Muscle layer of duodenum (tissue), 2 donors: ENCODE results near the gene LCE1D.

Source experiments
- H3K27ac ChIP-seq: one replicate; pipeline ENCODE4 v1.7.0; 2013; ENCODE audit warnings: mild to moderate bottlenecking, low read length
- H3K27me3 ChIP-seq: one replicate; pipeline ENCODE4 v1.7.0; 2013; ENCODE audit warnings: low read depth, mild to moderate bottlenecking, control low read depth, low read length
- H3K36me3 ChIP-seq, 2 donors: one replicate each; pipeline ENCODE4 v1.7.0; 2013; ENCODE audit warnings: low read length in 2 of 2, control low read depth in 1 of 2, mild to moderate bottlenecking in 1 of 2; ENCODE audit not compliant: insufficient read depth in 2 of 2, control insufficient read depth in 1 of 2
- H3K4me1 ChIP-seq, 2 donors: one replicate each; pipeline ENCODE4 v1.7.0; 2013; ENCODE audit warnings: low read length in 2 of 2, mild to moderate bottlenecking in 2 of 2, control low read depth in 1 of 2, moderate library complexity in 1 of 2; ENCODE audit not compliant: insufficient read depth in 2 of 2, control insufficient read depth in 1 of 2
- H3K4me3 ChIP-seq, 2 donors: one replicate each; pipeline ENCODE4 v1.7.0; 2013; ENCODE audit warnings: low read length in 2 of 2, low read depth in 1 of 2, mild to moderate bottlenecking in 1 of 2
- H3K9me3 ChIP-seq, 2 donors: one replicate each; pipeline ENCODE4 v1.7.0; 2013; ENCODE audit warnings: low read length in 2 of 2, control low read depth in 1 of 2, mild to moderate bottlenecking in 1 of 2; ENCODE audit not compliant: control insufficient read depth in 1 of 2
- donor health status: healthy.

LCE1D gene

DNA sequence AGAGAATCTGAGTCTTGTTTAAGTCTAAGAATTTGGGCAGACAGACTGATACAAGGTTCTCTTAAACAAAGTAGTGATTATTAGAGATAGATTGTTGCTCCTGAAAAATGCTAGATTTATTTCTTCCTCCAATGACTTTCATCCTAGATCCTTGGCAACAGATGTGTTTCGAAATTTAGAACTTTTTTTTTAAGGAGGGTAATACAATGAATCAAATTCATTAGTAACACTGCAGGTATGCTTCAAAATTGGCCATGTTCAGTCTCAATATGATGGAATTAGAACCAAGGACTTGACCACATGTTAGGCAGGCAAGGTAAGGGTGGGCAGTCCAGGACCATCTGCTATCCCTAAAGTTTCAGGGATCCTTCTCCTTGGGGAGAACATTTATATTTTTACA is 26.1 kb upstream of the LCE1D start:
- no peaks in the 10 kb centered on the region for H3K36me3 ChIP-seq
- H3K27ac ChIP-seq, result no peak overlapping the region
- no peak overlapping the region for H3K4me3 ChIP-seq
- H3K9me3 ChIP-seq, result no peaks in the 10 kb centered on the region
- no peaks in the 10 kb centered on the region for H3K27me3 ChIP-seq
- H3K4me1 ChIP-seq, result no peaks in the 10 kb centered on the region

DNA sequence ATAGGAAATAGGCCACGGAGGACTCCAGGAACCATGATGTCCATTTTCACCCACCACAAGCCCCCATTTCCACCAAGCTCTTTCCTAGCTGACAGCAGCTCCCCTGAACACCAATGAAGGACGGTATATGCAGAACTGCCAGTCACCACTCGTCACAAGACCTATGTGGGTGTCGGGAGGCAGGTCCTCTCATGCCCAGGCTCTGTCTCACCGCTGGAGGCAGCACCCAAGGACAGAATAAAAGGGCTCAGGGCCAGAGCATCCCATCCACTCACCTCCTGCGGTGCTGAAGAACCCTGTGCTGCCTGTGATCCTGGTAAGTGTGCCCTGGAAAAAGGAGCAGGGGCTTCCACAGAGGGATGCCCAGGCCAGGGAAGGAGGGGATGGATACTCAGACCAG is 21.6 kb upstream of the LCE1D start, which contains the start of gene LCE1F:
Gene LCE1F (plus strand): TSS at position 266 of the 400 bp plus-strand sequence. CDS start 1,232 bp downstream, outside the sequence.
- Histone ChIP-seq H3K36me3 (no peaks in the 10 kb centered on the region), H3K4me1 (no peaks in the 10 kb centered on the region), H3K27me3 (no peaks in the 10 kb centered on the region), H3K4me3 (no peak within 1 kb of the TSS), H3K9me3 (peaks cover 0 to 3% of the 10 kb centered on the region in 2 donors), H3K27ac (no peak within 1 kb of the TSS)

DNA sequence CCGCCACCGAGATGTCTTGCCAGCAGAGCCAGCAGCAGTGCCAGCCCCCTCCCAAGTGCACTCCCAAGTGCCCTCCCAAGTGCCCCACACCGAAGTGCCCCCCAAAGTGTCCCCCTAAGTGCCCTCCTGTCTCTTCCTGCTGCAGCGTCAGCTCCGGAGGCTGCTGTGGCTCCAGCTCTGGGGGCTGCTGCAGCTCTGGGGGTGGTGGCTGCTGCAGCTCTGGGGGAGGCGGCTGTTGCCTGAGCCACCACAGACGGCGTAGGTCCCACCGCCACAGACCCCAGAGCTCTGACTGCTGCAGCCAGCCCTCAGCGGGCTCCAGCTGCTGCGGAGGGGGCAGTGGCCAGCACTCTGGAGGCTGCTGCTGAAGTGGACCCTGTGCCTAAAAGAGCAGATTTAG is 20.2 kb upstream of the LCE1D start:
- no peak overlapping the region for H3K4me3 ChIP-seq
- no peaks in the 10 kb centered on the region for H3K36me3 ChIP-seq
- H3K9me3 ChIP-seq, result peaks cover 0 to 3% of the 10 kb centered on the region in 2 donors
- no peaks in the 10 kb centered on the region for H3K4me1 ChIP-seq
- H3K27ac ChIP-seq, result no peak overlapping the region
- no peaks in the 10 kb centered on the region for H3K27me3 ChIP-seq

DNA sequence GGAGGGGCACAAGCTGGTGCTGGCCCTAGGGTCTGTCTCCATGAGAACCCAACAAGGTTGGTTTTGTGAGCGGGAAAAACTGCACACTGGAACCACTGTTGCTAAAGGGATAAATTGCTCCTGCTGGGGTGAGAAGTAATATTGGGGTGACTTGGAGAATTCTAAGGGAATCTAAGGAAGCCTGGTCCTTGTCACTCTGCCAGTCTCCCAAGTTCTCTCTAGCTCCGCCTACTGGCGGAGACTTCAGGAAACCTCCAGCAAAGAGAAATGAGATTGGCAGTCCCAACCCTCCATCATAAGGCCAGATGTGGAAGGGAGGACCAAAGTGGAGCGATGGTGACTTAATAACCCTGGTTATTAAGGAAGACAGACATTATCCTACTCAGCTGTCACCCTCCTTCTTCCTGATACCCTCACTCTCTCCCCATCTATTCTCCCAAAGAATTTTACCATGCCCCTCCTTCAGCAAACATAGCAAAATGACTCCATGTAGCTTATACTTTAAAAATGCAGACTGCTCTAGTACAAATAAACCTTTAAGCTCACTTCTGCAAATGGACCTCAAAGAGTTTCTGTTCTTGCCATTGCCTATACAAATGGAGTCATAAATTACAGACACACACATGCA is 18.9 kb upstream of the LCE1D start:
- H3K27ac ChIP-seq, result no peak overlapping the region
- H3K9me3 ChIP-seq, result peaks cover 0 to 3% of the 10 kb centered on the region in 2 donors
- H3K36me3 ChIP-seq, result no peaks in the 10 kb centered on the region
- no peaks in the 10 kb centered on the region for H3K4me1 ChIP-seq
- H3K4me3 ChIP-seq, result no peak overlapping the region
- no peaks in the 10 kb centered on the region for H3K27me3 ChIP-seq

DNA sequence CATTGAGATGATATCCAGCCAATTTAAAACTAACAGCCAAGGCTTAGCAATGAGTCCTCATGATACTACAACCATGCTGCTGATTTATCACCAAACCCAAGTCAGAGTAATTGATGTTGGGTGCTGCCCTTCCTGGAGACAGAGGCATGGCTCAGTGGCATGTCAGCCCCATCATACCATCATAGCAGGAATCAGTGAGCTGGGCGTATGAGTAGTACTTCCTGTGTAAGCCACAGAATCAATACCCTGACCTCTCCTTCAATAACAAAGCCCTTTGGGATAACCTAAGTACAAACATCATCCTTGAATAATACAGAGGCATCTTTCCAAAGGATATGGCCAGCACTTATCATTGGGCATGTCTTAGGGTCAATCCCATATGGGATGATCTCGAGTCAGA is 13.4 kb upstream of the LCE1D start:
- Histone ChIP-seq H3K4me3 (no peak overlapping the region), H3K27ac (no peak overlapping the region), H3K9me3 (no peaks in the 10 kb centered on the region), H3K4me1 (no peaks in the 10 kb centered on the region), H3K27me3 (no peaks in the 10 kb centered on the region), H3K36me3 (no peaks in the 10 kb centered on the region)

DNA sequence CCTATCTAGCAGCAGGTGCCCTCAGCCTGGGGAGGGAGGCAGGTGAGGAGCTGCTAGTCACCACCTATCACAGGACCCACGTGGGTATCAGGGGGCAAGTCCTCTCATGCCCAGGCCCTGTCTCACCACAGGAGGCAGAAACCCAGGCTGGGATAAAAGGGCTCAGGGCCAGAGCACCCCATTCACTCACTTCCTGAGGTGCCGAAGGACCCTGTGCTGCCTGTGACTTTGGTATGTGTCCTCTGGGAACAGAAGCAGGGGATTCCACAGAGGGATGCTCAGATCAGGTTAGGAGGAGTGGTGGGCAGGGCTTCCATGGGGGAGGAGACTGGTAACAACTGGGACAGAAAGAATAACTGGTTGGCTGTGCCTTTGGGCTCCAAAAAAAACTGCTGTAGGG is 10.4 kb upstream of the LCE1D start, which contains the start of gene LCE1E:
Gene LCE1E (plus strand): TSS at position 181 of the 400 bp plus-strand sequence. CDS start 1,043 bp downstream, outside the sequence.
- no peak within 1 kb of the TSS for H3K4me3 ChIP-seq
- H3K4me1 ChIP-seq, result no peaks in the 10 kb centered on the region
- H3K27ac ChIP-seq, result no peak within 1 kb of the TSS
- H3K36me3 ChIP-seq, result no peaks in the 10 kb centered on the region
- no peaks in the 10 kb centered on the region for H3K9me3 ChIP-seq
- no peaks in the 10 kb centered on the region for H3K27me3 ChIP-seq

DNA sequence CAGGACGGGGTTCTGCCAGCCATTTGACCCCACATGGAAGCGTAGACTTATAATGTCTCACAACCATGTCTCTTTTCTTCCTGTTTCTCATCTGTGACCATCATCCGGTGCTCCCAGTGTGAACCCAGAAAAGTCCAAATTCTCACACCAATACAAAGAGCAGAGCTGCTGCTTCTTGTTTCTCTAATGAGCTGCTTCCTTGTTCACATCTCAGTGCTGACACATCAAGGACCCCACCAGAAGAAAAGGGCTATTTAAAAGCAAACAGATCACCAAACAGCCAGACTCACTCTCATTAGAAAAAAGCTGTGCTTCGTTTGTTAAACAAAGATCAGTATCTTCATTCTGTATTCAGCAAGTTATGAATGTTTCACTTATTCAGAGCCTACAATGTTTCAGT is 835 bp upstream of the LCE1D start:
- no peaks in the 10 kb centered on the region for H3K27me3 ChIP-seq
- no peaks in the 10 kb centered on the region for H3K36me3 ChIP-seq
- no peaks in the 10 kb centered on the region for H3K9me3 ChIP-seq
- H3K4me3 ChIP-seq, result no peak overlapping the region
- no peak overlapping the region for H3K27ac ChIP-seq
- no peaks in the 10 kb centered on the region for H3K4me1 ChIP-seq

DNA sequence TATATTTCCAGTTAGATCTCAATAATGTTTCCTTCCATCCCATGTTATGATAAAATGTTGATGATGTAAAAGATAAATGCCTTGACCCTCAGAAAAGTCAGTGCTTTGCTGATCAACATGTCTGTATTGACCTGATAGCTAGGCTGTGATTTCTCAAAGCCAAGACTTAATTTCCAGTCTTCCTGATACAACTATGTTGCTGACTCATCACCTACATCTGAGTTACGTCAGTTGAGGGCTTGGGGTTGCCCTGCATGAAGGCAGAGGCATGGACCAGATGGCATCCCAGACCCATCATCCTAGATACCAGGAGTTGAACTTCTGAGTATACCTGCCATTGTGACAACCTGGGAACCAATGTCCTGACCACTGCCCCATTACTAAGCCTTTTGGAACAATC is 4.8 kb downstream of the LCE1D start:
- Histone ChIP-seq H3K36me3 (no peaks in the 10 kb centered on the region), H3K4me1 (no peaks in the 10 kb centered on the region), H3K27ac (no peak overlapping the region), H3K27me3 (no peaks in the 10 kb centered on the region), H3K4me3 (no peak overlapping the region), H3K9me3 (no peaks in the 10 kb centered on the region)

DNA sequence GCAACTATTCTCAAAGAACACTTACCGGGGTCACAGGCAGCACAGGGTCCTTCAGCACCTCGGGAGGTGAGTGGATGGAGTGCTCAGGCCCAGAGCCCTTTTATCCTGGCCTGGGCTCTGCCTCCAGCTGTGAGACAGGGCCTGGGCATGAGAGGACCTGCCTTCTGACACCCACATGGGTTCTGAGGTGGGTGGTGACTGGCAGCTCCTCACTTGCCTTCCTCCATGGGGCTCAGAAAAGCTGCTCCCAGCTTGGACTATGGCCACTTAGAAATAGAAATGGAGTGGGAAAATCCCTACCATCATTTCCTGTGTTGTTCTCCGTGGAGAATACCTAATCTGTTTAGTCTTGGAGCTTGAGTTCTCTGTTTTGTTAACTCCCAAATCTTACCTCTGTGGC is 10.1 kb downstream of the LCE1D start, which contains the start of gene LCE1C:
Gene LCE1C (minus strand): TSS at position 76 of the 400 bp plus-strand sequence. CDS start 1,173 bp downstream, outside the sequence.
- Histone ChIP-seq H3K36me3 (no peaks in the 10 kb centered on the region), H3K27me3 (no peaks in the 10 kb centered on the region), H3K4me3 (no peak within 1 kb of the TSS), H3K27ac (no peak within 1 kb of the TSS), H3K9me3 (no peaks in the 10 kb centered on the region), H3K4me1 (no peaks in the 10 kb centered on the region)

DNA sequence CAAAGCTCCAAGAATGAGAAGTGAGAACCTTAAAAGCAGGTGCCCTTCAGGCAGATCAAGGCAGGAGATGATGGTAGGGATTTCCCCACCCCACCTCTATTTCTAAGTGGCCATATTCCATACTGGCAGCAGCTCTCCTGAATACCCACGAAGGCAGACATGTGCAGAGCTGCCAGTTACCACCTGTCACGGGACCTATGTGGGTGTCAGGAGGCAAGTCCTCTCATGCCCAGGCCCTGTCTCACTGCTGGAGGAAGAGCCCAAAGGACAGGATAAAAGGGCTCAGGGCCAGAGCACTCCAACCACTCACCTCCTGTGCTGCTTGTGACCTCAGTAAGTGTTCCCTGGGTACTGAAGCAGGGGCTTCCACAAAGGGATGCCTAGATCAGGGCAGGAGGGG is 14.5 kb downstream of the LCE1D start:
- Histone ChIP-seq H3K4me3 (no peak overlapping the region), H3K9me3 (no peaks in the 10 kb centered on the region), H3K27ac (no peak overlapping the region), H3K27me3 (no peaks in the 10 kb centered on the region), H3K4me1 (no peaks in the 10 kb centered on the region), H3K36me3 (no peaks in the 10 kb centered on the region)

DNA sequence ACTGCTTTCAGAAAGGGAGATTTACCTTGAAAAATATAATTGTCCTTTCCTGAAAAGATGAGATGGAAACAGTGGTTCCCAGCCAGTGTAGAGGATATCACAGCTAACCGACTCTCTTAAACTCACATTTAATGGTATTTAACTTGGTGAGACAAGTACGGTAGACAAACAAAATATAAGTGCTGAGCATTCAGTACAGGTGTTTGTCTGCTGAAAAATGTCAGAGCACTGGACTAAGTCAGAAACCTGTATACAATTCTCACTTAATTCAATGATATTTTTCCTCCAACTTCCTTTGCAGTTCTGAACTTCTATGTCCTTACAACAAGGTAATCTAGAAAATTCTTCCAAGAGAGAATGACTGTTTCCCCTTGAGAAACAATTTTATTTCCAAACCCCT is 15.2 kb downstream of the LCE1D start, which contains the start of gene LCE1B:
Gene LCE1B (plus strand): TSS at position 301 of the 400 bp plus-strand sequence. CDS start 476 bp downstream, outside the sequence.
- no peaks in the 10 kb centered on the region for H3K4me1 ChIP-seq
- no peak within 1 kb of the TSS for H3K4me3 ChIP-seq
- no peaks in the 10 kb centered on the region for H3K36me3 ChIP-seq
- no peaks in the 10 kb centered on the region for H3K9me3 ChIP-seq
- H3K27ac ChIP-seq, result no peak within 1 kb of the TSS
- no peaks in the 10 kb centered on the region for H3K27me3 ChIP-seq

DNA sequence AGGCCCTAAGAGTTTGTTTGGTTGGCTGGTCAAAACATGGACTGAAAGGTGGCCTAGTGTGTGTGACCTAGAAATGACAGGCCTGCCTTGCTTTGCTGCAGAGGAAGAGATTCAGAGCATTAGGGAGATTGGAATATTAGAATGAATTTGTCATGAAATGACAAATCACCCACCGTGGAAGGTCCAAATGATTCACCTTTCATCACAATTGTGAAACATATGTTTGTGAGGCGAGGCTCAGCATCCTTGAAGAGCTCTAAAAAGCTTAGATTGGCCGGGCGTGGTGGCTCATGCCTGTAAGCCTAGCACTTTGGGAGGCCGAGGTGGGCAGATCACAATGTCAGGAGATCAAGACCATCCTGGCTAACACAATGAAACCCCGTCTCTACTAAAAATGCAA is 20.8 kb downstream of the LCE1D start:
- no peak overlapping the region for H3K27ac ChIP-seq
- H3K4me1 ChIP-seq, result no peaks in the 10 kb centered on the region
- no peaks in the 10 kb centered on the region for H3K27me3 ChIP-seq
- H3K36me3 ChIP-seq, result no peaks in the 10 kb centered on the region
- H3K4me3 ChIP-seq, result no peak overlapping the region
- H3K9me3 ChIP-seq, result no peaks in the 10 kb centered on the region
